Liver (tissue), 3 donors: ENCODE measurements around the gene PPP6R3.
"Not testable (repeated sequence)": the region's sequence is repeated elsewhere in the genome, so short reads cannot be mapped to it uniquely, and the experiment has no call there.

Experiments
- CTCF ChIP-seq: fragments of 150-350 bp; IDR thresholded peaks from 2 replicates; pipeline ENCODE4 v1.5.1; 2017; ENCODE audit warnings: improper control_type of control experiment, low read depth, low read length; ENCODE audit not compliant: missing input control
- GABPA ChIP-seq, 2 donors: IDR thresholded peaks in 1 of 2; conservative IDR thresholded peaks in 1 of 2; 2 replicates each; pipeline ENCODE4 v1.6.1; 2016; ENCODE audit warnings: antibody characterized with exemption in 2 of 2, mild to moderate bottlenecking in 1 of 2, moderate library complexity in 1 of 2
- JUND ChIP-seq, 2 donors: IDR thresholded peaks; 2 replicates each; pipeline ENCODE4 v1.6.1; 2016; ENCODE audit warnings: antibody characterized with exemption in 2 of 2
- MAX ChIP-seq: IDR thresholded peaks from 2 replicates; pipeline ENCODE4 v1.6.1; 2016; ENCODE audit warnings: antibody characterized with exemption
- RAD21 ChIP-seq, 2 donors: IDR thresholded peaks; 2 replicates each; pipeline ENCODE4 v1.6.1; 2016; ENCODE audit warnings: antibody characterized with exemption in 2 of 2, mild to moderate bottlenecking in 2 of 2
- SP1 ChIP-seq: IDR thresholded peaks from 2 replicates; pipeline ENCODE4 v1.6.1; 2018; ENCODE audit warnings: antibody characterized with exemption, mild to moderate bottlenecking
- TAF1 ChIP-seq: conservative IDR thresholded peaks from 2 replicates; pipeline ENCODE4 v1.6.1; 2016; ENCODE audit warnings: antibody characterized with exemption, mild to moderate bottlenecking
- YY1 ChIP-seq: IDR thresholded peaks from 2 replicates; pipeline ENCODE4 v1.6.1; 2016; ENCODE audit warnings: antibody characterized with exemption, mild to moderate bottlenecking
- donor health status: healthy.
- donor health status: healthy.

- not testable (repeated sequence) for TF ChIP-seq GABPA (IDR thresholded peaks at IDR 0.05 in 1 of 2, conservative IDR thresholded peaks at IDR 0.05 in 1 of 2); CTCF; YY1; TAF1; JUND (IDR thresholded peaks at IDR 0.05); SP1; MAX; RAD21 (IDR thresholded peaks at IDR 0.05)
These were observed 26.4 kb upstream of the PPP6R3 start for GRCh38 chr11:68434159-68434558.
